Keratinocyte (primary cell): ENCODE results near the gene HDAC9. TPM values are rescaled to one million over a fixed set of nuclear protein-coding genes. Genes with fewer than 3 reads are reported as not detected.
"Not testable (repeated sequence)": the region's sequence is repeated elsewhere in the genome, so short reads cannot be mapped to it uniquely, and the experiment has no call there.

ENCODE experiments used
- DNase-seq: peaks from one replicate; pipeline ENCODE4 v3.0.0-alpha.2; 2011; ENCODE audit warnings: low read depth, missing footprints, low spot score
- FAIRE-seq: peaks from 2 replicates; lab custom pipeline; 2011; peaks lifted over from hg19 to GRCh38; lab: Jason Lieb, UNC
- H2AFZ ChIP-seq: 2 replicates; pipeline ENCODE4 v1.6.0; 2012; ENCODE audit warnings: low read length, control low read depth, inconsistent platforms; ENCODE audit not compliant: control insufficient read depth
- H3K27ac ChIP-seq: 2 replicates; pipeline ENCODE4 v1.5.1; 2011; ENCODE audit warnings: low read length; ENCODE audit not compliant: control insufficient read depth, insufficient read depth
- H3K27me3 ChIP-seq: 3 replicates; pipeline ENCODE4 v1.6.0; 2011; ENCODE audit warnings: low read length; ENCODE audit not compliant: control insufficient read depth, insufficient read depth; ENCODE audit errors: extremely low read depth
- H3K36me3 ChIP-seq, 2 experiments: 2 replicates in 1 of 2; 3 replicates in 1 of 2; pipeline ENCODE4 v1.5.1; 2011; ENCODE audit warnings: low read length in 2 of 2, mild to moderate bottlenecking in 1 of 2; ENCODE audit not compliant: control insufficient read depth in 2 of 2, insufficient read depth in 2 of 2; ENCODE audit errors: extremely low read depth in 1 of 2
- H3K4me1 ChIP-seq: 3 replicates; pipeline ENCODE4 v1.5.1; 2011; ENCODE audit warnings: low read length; ENCODE audit not compliant: control insufficient read depth, insufficient read depth; ENCODE audit errors: extremely low read depth
- H3K4me2 ChIP-seq: 3 replicates; pipeline ENCODE4 v1.6.0; 2011; ENCODE audit warnings: low read depth, low read length; ENCODE audit not compliant: control insufficient read depth, insufficient read depth; ENCODE audit errors: extremely low read depth
- H3K4me3 ChIP-seq, 3 experiments: fragments of 200-600 bp in 1 of 3; sonication (generic) in 1 of 3; 2 replicates in 2 of 3; 3 replicates in 1 of 3; pipeline ENCODE4 v1.5.1; 2011 to 2016; ENCODE audit warnings: low read length in 3 of 3, mild to moderate bottlenecking in 3 of 3, control low read depth in 2 of 3, inconsistent platforms in 1 of 3, low read depth in 1 of 3, mixed read lengths in 1 of 3, mixed run types in 1 of 3, moderate library complexity in 1 of 3; ENCODE audit not compliant: control insufficient read depth in 2 of 3, insufficient read depth in 2 of 3; ENCODE audit errors: extremely low read depth in 1 of 3
- H3K79me2 ChIP-seq: 2 replicates; pipeline ENCODE4 v1.6.0; 2012; ENCODE audit warnings: low read length; ENCODE audit not compliant: control insufficient read depth, insufficient read depth
- H3K9ac ChIP-seq: 3 replicates; pipeline ENCODE4 v1.6.0; 2011; ENCODE audit warnings: low read length; ENCODE audit not compliant: control insufficient read depth, insufficient read depth; ENCODE audit errors: extremely low read depth
- H3K9me1 ChIP-seq: 3 replicates; pipeline ENCODE4 v1.6.0; 2011; ENCODE audit warnings: low read length; ENCODE audit not compliant: control insufficient read depth, insufficient read depth; ENCODE audit errors: extremely low read depth
- H3K9me3 ChIP-seq: 2 replicates; pipeline ENCODE4 v1.5.1; 2012; ENCODE audit warnings: low read depth, low read length; ENCODE audit not compliant: control insufficient read depth
- H4K20me1 ChIP-seq: 3 replicates; pipeline ENCODE4 v1.6.0; 2011; ENCODE audit warnings: low read length; ENCODE audit not compliant: control insufficient read depth, insufficient read depth; ENCODE audit errors: extremely low read depth
- EZH2 ChIP-seq: IDR thresholded peaks from one replicate; pipeline ENCODE4 v1.6.1; 2012; ENCODE audit warnings: inconsistent platforms, mild to moderate bottlenecking, low read length, moderate library complexity
- dilution Hi-C: fragments of 300-500 bp; cut with MboI; formaldehyde crosslinking; loops from one replicate; pipeline ENCODE4 v1.7.0; 2020; ENCODE audit warnings: low sequenced_read_pairs; ENCODE audit not compliant: extremely low pct_ligation_motif_present
- polyA plus RNA-seq, 5 experiments: library from polyadenylated mRNA; depleted of rRNA in 3 of 5; stranded (reverse) in 3 of 5; stranded (forward) in 1 of 5; unstranded in 1 of 5; fragments of >200 nt; gene quantifications; 1 replicate in 1 of 5; 2 replicates in 3 of 5; 3 replicates in 1 of 5; pipeline versions ENCODE4 v1.2.1 to v1.2.3, GENCODE V29; 2011 to 2012; ENCODE audit warnings: missing spikeins in 2 of 5, low read depth in 1 of 5, low replicate concordance in 1 of 5
- TF ChIP-seq, protein P1 (sequence below), 3 experiments: IDR thresholded peaks in 1 of 3; conservative IDR thresholded peaks in 1 of 3; optimal IDR thresholded peaks in 1 of 3; 2 replicates in 2 of 3; 3 replicates in 1 of 3; pipeline versions ENCODE3 to v1.5.1; 2011; ENCODE audit warnings: low read length in 3 of 3, mild to moderate bottlenecking in 3 of 3, moderate library complexity in 2 of 3, control low read depth in 1 of 3, inconsistent platforms in 1 of 3; ENCODE audit not compliant: insufficient read depth in 2 of 3; ENCODE audit errors: extremely low read depth in 1 of 3

Gene HDAC9
- polyA plus RNA-seq, 1 donor (not counting 4 experiments of a cell fraction or from before 2014, with no cell fraction given): 24.6 TPM

DNA sequence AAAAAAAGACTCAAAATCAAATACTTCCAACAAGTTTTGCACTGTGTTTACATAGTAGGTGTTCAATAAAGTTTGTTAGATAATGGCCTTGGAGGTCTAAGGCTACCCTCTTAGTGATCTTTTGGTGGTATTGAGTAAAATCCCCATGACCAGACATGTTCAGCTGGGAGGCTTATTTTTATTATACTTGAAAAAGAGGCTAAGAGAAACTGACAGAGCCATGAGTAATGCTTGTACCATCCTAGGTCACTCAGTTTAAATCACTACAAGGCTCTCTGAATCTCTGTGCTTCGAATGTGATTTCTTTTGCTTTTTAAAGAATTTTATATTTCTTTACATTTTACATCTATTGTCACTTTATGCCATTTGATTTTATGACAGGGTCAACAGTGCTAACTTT, 531.3 kb downstream of the HDAC9 start:
- DNase-seq (no peak), FAIRE-seq (peak; percentile 74)
- H3K27me3 ChIP-seq: no peaks in the 10 kb centered on the region
- H2AFZ ChIP-seq: no peak overlapping the region
- no peaks in the 10 kb centered on the region for H3K9me1 ChIP-seq
- H3K4me1 ChIP-seq: peaks cover 16% of the 10 kb centered on the region
- H3K27ac ChIP-seq: peak overlapping the region; percentile 2
- no peak overlapping the region for H3K9ac ChIP-seq
- no peaks in the 10 kb centered on the region for H3K36me3 ChIP-seq
- H4K20me1 ChIP-seq: no peaks in the 10 kb centered on the region
- TF ChIP-seq EZH2: no peak
- TF ChIP-seq, protein P1, sequence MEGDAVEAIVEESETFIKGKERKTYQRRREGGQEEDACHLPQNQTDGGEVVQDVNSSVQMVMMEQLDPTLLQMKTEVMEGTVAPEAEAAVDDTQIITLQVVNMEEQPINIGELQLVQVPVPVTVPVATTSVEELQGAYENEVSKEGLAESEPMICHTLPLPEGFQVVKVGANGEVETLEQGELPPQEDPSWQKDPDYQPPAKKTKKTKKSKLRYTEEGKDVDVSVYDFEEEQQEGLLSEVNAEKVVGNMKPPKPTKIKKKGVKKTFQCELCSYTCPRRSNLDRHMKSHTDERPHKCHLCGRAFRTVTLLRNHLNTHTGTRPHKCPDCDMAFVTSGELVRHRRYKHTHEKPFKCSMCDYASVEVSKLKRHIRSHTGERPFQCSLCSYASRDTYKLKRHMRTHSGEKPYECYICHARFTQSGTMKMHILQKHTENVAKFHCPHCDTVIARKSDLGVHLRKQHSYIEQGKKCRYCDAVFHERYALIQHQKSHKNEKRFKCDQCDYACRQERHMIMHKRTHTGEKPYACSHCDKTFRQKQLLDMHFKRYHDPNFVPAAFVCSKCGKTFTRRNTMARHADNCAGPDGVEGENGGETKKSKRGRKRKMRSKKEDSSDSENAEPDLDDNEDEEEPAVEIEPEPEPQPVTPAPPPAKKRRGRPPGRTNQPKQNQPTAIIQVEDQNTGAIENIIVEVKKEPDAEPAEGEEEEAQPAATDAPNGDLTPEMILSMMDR (optimal IDR thresholded peaks at IDR 0.05 in 1 of 3, IDR thresholded peaks at IDR 0.05 in 1 of 3, conservative IDR thresholded peaks at IDR 0.05 in 1 of 3; ENCODE audit: extremely low read depth in 1 of 3, insufficient read depth in 2 of 3, low read length in 3 of 3): no peak
- peak overlapping the region; percentile 42 for H3K4me2 ChIP-seq
- dilution Hi-C loops: no loop called here
- H3K79me2 ChIP-seq: no peaks in the 10 kb centered on the region
- H3K4me3 ChIP-seq: no peak overlapping the region
- H3K9me3 ChIP-seq: no peaks in the 10 kb centered on the region

DNA sequence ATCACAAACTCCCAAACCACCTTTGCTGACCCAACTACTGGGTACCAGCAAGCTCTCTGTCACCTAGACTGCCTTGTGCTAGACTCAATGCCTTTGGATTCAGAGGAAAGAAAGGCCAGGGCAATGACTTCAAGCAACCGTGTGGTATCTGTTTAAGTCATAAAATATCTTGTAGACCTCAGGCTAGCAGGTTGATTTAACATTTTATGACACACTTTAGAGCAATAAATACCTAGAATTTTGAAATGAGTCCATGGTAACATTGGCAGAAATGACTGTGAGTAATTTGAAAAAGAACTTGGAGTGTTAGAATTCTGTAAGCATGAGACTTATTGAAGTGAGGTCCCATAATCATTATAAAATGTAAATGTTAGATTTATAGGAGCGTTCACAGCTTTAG, 534.7 kb downstream of the HDAC9 start:
- no peak overlapping the region for H3K4me3 ChIP-seq
- no peak overlapping the region for H3K27ac ChIP-seq
- H2AFZ ChIP-seq: peak overlapping the region; percentile 13
- no peak for TF ChIP-seq EZH2
- TF ChIP-seq, protein P1 (optimal IDR thresholded peaks at IDR 0.05 in 1 of 3, IDR thresholded peaks at IDR 0.05 in 1 of 3, conservative IDR thresholded peaks at IDR 0.05 in 1 of 3; ENCODE audit: extremely low read depth in 1 of 3, insufficient read depth in 2 of 3, low read length in 3 of 3): no peak
- no peaks in the 10 kb centered on the region for H3K27me3 ChIP-seq
- H3K79me2 ChIP-seq: no peaks in the 10 kb centered on the region
- H3K9me3 ChIP-seq: no peaks in the 10 kb centered on the region
- dilution Hi-C loops: no loop called here
- H3K36me3 ChIP-seq: no peaks in the 10 kb centered on the region
- DNase-seq: no peak
- H4K20me1 ChIP-seq: no peaks in the 10 kb centered on the region
- peaks cover 7% of the 10 kb centered on the region for H3K4me1 ChIP-seq
- no peak overlapping the region for H3K4me2 ChIP-seq
- no peak overlapping the region for H3K9ac ChIP-seq
- H3K9me1 ChIP-seq: no peaks in the 10 kb centered on the region
- peak; percentile 41 for FAIRE-seq

DNA sequence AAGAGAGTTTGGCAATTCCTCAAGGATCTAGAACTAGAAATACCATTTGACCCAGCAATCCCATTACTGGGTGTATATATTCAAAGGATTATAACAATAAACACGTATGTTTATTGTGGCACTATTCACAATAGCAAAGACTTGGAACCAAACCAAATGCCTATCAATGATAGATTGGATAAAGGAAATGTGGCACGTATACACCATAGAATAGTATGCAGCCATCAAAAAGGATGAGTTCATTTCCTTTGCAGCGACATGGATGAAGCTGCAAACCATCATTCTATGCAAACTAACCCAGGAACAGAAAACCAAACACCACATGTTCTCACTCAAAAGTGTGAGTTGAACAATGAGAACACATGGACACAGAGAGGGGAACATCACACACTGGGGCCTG, 537.4 kb downstream of the HDAC9 start:
- H3K9ac ChIP-seq, H3K27me3 ChIP-seq, H3K36me3 ChIP-seq, H3K4me3 ChIP-seq, H3K4me2 ChIP-seq, H3K9me1 ChIP-seq, FAIRE-seq, dilution Hi-C loops, H3K9me3 ChIP-seq, H3K27ac ChIP-seq, H3K79me2 ChIP-seq, H2AFZ ChIP-seq, H3K4me1 ChIP-seq, DNase-seq, H4K20me1 ChIP-seq: not testable (repeated sequence)
